ENCODE measurements around the gene WARS2. TPM values are rescaled to one million over a fixed set of nuclear protein-coding genes. Genes with fewer than 3 reads are reported as not detected.

The WARS2 gene
- polyA plus RNA-seq, 4 donors, result 20.4 to 23.2 (median 21.3) TPM

GRCh38 chr1:119086830-119087229 is 53.6 kb downstream of the WARS2 start:
- no peak for DNase-seq (ENCODE audit: low read depth in 4 of 4, low spot score in 3 of 4)

GRCh38 chr1:119084798-119085197 is 55.7 kb downstream of the WARS2 start:
- DNase-seq (ENCODE audit: low read depth in 4 of 4, low spot score in 3 of 4), result no peak

DNA sequence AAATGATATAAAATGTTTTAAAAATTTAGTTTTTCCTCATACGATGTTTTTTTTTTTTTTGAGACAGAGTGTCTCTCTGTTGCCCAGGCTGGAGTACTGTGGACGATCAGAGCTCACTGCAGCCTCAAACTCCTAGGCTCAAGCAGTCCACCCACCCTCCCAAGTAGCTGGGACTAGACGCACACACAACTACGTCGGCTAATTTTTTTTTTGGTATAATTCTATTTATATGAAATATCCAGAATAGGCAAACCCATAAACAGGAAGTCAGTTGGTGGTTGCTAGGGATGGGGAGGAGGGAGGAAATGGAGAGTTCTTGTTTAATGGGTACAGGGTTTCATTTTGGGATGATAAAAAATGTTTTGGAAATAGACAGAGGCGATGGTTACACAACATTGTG is 56.5 kb downstream of the WARS2 start:
- no peak for DNase-seq (ENCODE audit: low read depth in 4 of 4, low spot score in 3 of 4)

- DNase-seq (ENCODE audit: low read depth in 4 of 4, low spot score in 3 of 4), result no peak
Measured at GRCh38 chr1:119083479-119083878, 57.0 kb downstream of the WARS2 start.

- no peak for DNase-seq (ENCODE audit: low read depth in 4 of 4, low spot score in 3 of 4)
Measured at GRCh38 chr1:119081700-119082099, 58.8 kb downstream of the WARS2 start.

GRCh38 chr1:119081267-119081666 is 59.2 kb downstream of the WARS2 start:
- DNase-seq (ENCODE audit: low read depth in 4 of 4, low spot score in 3 of 4), result no peak

GRCh38 chr1:119080586-119080985 is 59.9 kb downstream of the WARS2 start:
- DNase-seq (ENCODE audit: low read depth in 4 of 4, low spot score in 3 of 4), result no peak

GRCh38 chr1:119079881-119080280 is 60.6 kb downstream of the WARS2 start:
- no peak for DNase-seq (ENCODE audit: low read depth in 4 of 4, low spot score in 3 of 4)

GRCh38 chr1:119075614-119076013 is 64.8 kb downstream of the WARS2 start:
- DNase-seq (ENCODE audit: low read depth in 4 of 4, low spot score in 3 of 4), result no peak

GRCh38 chr1:119071321-119071720 is 69.1 kb downstream of the WARS2 start:
- no peak for DNase-seq (ENCODE audit: low read depth in 4 of 4, low spot score in 3 of 4)

DNA sequence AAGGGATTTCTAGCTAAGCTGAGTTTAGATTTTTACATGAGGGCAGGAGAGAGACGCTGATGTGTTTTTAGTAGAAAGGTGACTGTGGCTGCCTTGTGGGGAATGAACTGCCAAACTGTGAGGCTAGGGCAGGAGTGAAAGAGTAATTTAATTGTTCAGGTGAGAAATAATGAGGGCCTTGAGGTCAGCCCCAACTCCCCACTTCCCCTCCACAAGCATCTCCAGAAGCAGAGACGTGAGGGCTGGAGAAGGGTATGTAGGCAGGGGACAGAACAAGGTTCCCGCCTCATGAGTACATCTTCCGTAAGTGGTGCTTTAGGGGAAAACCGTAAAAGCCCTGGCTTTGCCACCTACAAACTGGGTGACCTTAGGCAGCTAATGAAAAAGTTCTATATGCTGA is 70.8 kb downstream of the WARS2 start:
- DNase-seq (ENCODE audit: low read depth in 4 of 4, low spot score in 3 of 4), result no peak

DNA sequence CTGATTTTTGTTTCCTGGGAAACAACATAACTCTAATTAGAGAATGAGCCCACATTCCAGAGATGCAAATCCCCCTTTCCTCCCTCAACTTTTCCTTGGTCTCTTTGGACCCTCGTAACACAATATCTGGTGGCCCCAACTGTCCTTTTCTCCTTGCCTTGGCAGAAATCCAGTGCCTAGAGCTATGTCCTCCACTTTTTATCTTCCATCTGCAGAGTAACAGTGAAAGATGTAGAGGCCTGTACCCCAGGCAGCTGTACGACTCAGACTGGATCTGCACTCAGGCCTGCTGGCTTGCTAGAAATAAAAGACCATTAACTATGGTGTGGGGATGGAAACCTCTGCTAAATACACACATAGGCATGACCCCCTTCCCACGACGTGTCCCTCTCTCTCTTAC is 72.0 kb downstream of the WARS2 start:
- no peak for DNase-seq (ENCODE audit: low read depth in 4 of 4, low spot score in 3 of 4)

GRCh38 chr1:119061700-119062099 is 78.8 kb downstream of the WARS2 start:
- no peak for DNase-seq (ENCODE audit: low read depth in 4 of 4, low spot score in 3 of 4)

DNA sequence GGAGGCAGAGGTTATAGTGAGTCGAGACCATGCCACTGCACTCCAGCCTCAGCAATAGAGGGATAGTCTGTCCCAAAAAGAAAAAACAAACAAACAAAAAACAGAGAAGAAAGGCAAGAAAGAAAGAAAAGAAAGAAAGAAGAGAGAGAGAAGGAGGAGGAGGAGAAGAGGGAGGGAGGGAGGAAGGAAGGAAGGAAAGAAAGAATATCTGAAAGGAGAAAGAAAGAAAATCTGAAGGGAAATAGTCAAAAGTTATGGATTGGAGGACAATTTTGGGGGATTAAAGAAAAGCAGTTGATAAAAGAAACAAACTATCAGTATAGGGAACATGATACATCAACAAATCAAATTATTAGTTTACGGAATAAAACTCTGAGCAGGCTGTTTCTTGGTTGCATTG is 84.9 kb downstream of the WARS2 start:
- DNase-seq (ENCODE audit: low read depth in 4 of 4, low spot score in 3 of 4), result no peak

DNA sequence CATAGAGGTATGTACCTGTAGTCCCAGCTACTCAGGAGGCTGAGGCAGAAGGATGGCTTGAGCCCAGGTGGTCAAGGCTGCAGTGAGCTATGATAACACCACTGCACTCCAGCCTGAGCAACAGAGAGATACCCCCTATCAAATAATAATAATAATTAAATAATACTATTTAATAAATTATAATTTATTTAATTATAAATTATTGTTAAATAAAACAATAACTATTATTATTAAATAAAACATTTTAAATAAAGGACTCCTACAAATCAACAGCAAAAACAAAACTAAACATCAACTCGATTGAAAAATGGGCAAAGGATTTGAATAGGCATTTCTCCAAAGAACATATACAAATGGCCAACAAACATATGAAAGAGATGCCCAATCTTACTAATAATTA is 86.5 kb downstream of the WARS2 start:
- DNase-seq (ENCODE audit: low read depth in 4 of 4, low spot score in 3 of 4), result no peak

GRCh38 chr1:119052267-119052666 is 88.2 kb downstream of the WARS2 start:
- no peak for DNase-seq (ENCODE audit: low read depth in 4 of 4, low spot score in 3 of 4)

- no peak for DNase-seq (ENCODE audit: low read depth in 4 of 4, low spot score in 3 of 4)
Measured at GRCh38 chr1:119048624-119049404, 91.6 kb downstream of the WARS2 start.

DNA sequence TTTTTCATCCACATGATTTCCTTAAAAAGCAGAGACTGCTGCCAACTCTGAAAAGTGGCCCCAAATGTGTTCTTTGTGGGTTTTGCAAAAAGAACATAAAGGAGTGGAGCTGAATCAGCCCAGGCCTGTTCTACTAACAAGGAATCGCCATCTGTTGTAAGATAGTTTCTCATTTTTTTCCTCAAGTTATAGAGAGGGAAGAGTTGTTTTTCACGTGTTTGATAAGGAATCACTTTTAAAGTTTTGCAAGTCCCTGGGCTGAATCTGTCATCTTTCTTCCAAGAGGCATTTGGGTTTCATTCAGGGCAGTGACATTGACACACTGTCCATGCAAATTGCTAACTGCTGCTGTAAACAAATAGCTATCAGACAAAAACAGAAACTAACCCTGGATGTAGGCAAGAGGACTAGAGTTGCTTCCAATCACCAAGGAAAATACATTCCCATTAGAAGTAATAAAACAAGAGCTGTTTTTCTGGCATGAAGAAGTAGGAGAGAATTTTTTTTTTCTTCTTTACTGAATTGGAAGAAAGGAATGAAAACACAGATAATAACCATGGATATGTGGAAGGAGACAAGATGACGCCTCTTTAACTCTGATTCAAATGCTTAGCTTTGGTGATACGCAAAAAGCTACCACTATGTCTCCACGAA is 93.5 kb downstream of the WARS2 start:
- no peak for DNase-seq (ENCODE audit: low read depth in 4 of 4, low spot score in 3 of 4)

DNA sequence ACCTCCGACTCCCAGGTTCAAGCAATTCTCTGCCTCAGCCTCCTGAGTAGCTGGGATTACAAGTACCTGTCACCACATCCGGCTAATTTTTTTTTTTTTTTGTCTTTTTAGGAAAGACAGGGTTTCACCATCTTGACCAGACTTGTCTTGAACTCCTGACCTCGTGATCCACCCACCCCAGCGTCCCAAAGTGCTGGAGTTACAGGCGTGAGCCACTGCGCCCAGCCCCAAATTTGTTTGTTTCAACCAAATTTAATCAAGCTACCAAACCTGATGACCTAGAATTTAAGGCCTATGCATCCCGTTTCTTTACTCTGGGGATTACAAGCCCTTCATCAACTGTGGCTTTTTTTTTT is 94.0 kb downstream of the WARS2 start:
- DNase-seq (ENCODE audit: low read depth in 4 of 4, low spot score in 3 of 4), result no peak

GRCh38 chr1:119045096-119045746 is 95.2 kb downstream of the WARS2 start:
- peak in 2 of 4 donors; percentile 3 to 8 for DNase-seq (ENCODE audit: low read depth in 4 of 4, low spot score in 3 of 4)

- no peak for DNase-seq (ENCODE audit: low read depth in 4 of 4, low spot score in 3 of 4)
Measured at GRCh38 chr1:119040906-119041305, 99.5 kb downstream of the WARS2 start.

- DNase-seq (ENCODE audit: low read depth in 4 of 4, low spot score in 3 of 4), result no peak
Measured at GRCh38 chr1:119040489-119040888, 100.0 kb downstream of the WARS2 start.
